K562 (cell line): Measurements from ENCODE around the gene PELI2. TPM values are rescaled to one million over a fixed set of nuclear protein-coding genes. Genes with fewer than 3 reads are reported as not detected.

ENCODE experiments used
- CBX3 ChIP-seq, 2 experiments: IDR thresholded peaks; 1 replicate in 1 of 2; 2 replicates in 1 of 2; pipeline ENCODE4 v1.6.1; 2012; ENCODE audit warnings: inconsistent platforms in 2 of 2, low read length in 2 of 2, borderline replicate concordance in 1 of 2, control low read depth in 1 of 2
- CUX1 ChIP-seq: fragments of 200-800 bp; sonication (Bioruptor generic); IDR thresholded peaks from 2 replicates; pipeline ENCODE4 v1.6.1; 2016; ENCODE audit warnings: missing genetic modification characterization, missing compliant biosample characterization
- NCOA6 ChIP-seq: fragments of 450-650 bp; IDR thresholded peaks from 2 replicates; pipeline ENCODE4 v1.6.1; 2017; ENCODE audit warnings: mild to moderate bottlenecking
- RAD21 ChIP-seq, 2 experiments: fragments of 250-450 bp in 1 of 2; fragments of 450-650 bp in 1 of 2; sonication (Bioruptor Pico) in 1 of 2; formaldehyde crosslinking in 1 of 2; IDR thresholded peaks in 1 of 2; conservative IDR thresholded peaks in 1 of 2; 2 replicates each; pipeline versions ENCODE4 v1.4.0 to v1.8.0; 2020 to 2022; ENCODE audit warnings: mild to moderate bottlenecking in 2 of 2, moderate library complexity in 1 of 2
- RBM17 ChIP-seq: fragments of 200-400 bp; formaldehyde crosslinking; IDR thresholded peaks from 2 replicates; pipeline ENCODE4 v1.6.1; 2017; ENCODE audit warnings: low read depth, mild to moderate bottlenecking, low read length, borderline replicate concordance
- ZFP30 ChIP-seq: fragments of 250-450 bp; sonication (Bioruptor Pico); IDR thresholded peaks from 2 replicates; pipeline ENCODE4 v1.8.0; 2022; ENCODE audit warnings: moderate library complexity, mild to moderate bottlenecking, inconsistent platforms, borderline replicate concordance
- polyA plus RNA-seq, 8 experiments: library from polyadenylated mRNA; depleted of rRNA in 4 of 8; stranded (reverse) in 5 of 8; unstranded in 3 of 8; fragments of >200 nt; fragmentation: Nextera tagmentation in 2 of 8; fragmentation: Illumina TruSeq in 1 of 8; extraction: Ambion mirVana in 2 of 8; extraction: Trizol in 1 of 8; gene quantifications; 2 replicates each; pipeline versions ENCODE4 v1.2.1 to v1.2.3, GENCODE V29; 2011 to 2014; ENCODE audit warnings: inconsistent platforms in 1 of 8, missing spikeins in 1 of 8
- total RNA-seq, 7 experiments: library from RNA; depleted of rRNA in 6 of 7; stranded (reverse); fragments of >200 nt in 6 of 7; fragmentation: Illumina TruSeq in 2 of 7; extraction: Trizol in 2 of 7; gene quantifications; 2 replicates each; pipeline versions ENCODE4 v1.2.1 to v1.2.3, GENCODE V29; 2011 to 2021; ENCODE audit warnings: low replicate concordance in 1 of 7

Gene PELI2
- total and polyA plus RNA-seq, 9 of the 15 experiments (the other 6 are each of a cell fraction or from before 2014, with no cell fraction given): 0.20 to 1.5 (median 0.44) TPM

DNA sequence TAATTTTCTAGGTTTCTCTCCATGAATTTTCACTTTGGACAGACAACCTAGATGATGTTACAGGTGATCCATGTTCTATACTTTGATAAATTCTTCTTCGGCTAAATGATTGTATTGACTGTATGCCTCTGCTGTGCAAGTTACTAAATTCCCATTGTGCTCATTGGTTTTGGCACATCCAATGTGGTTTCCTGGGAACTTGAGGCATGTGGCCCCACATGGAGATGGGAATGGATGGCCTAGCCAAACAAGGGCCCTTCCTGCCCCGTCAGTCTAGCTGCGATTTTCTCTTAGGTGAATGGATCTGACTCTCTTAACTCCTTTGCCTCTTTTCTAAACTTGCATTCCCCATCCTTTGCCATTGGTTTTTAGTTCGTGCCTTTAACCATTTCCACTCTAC lies 186.2 kb downstream of the PELI2 start (continued):
- TF ChIP-seq CUX1 (CRISPR knock-in tag) (no peak), CBX3 (IDR thresholded peaks at IDR 0.05; ENCODE audit: borderline replicate concordance in 1 of 2, low read length in 2 of 2) (no peak), ZFP30 (no peak), NCOA6 (no peak), RAD21 (CRISPR knock-in tag; conservative IDR thresholded peaks at IDR 0.05 in 1 of 2, IDR thresholded peaks at IDR 0.05 in 1 of 2) (no peak), RBM17 (no peak)
